Neural cell (in vitro differentiated cells): Measurements from ENCODE around the gene HEPHL1. TPM values are rescaled to one million over a fixed set of nuclear protein-coding genes. Genes with fewer than 3 reads are reported as not detected.

Experiments used
- H2AFZ ChIP-seq: fragments of 200-600, 300-800 bp; sonication (generic), shearing (Covaris generic); 2 replicates; pipeline ENCODE4 v1.6.0; 2014; ENCODE audit warnings: low read depth, mild to moderate bottlenecking, antibody characterized with exemption, low read length, moderate library complexity
- H3F3A ChIP-seq: fragments of 200-600 bp; shearing (Covaris generic); 2 replicates; pipeline ENCODE4 v1.6.1; 2016; ENCODE audit warnings: mild to moderate bottlenecking, moderate library complexity, mixed read lengths, antibody characterized with exemption, low read length; ENCODE audit not compliant: insufficient read depth, poor library complexity, severe bottlenecking
- H3K27ac ChIP-seq: fragments of 200-600, 300-800 bp; sonication (generic), shearing (Covaris generic); 2 replicates; pipeline ENCODE4 v1.5.1; 2014; ENCODE audit warnings: mild to moderate bottlenecking, low read length, moderate library complexity
- H3K27me3 ChIP-seq: fragments of 300-800, 200-600 bp; sonication (generic), shearing (Covaris generic); 2 replicates; pipeline ENCODE4 v1.6.0; 2014; ENCODE audit warnings: mild to moderate bottlenecking, low read depth, low read length, moderate library complexity; ENCODE audit not compliant: insufficient read depth
- H3K36me3 ChIP-seq: fragments of 300-800, 200-600 bp; sonication (generic), shearing (Covaris generic); 2 replicates; pipeline ENCODE4 v1.5.1; 2014; ENCODE audit warnings: mild to moderate bottlenecking, antibody characterized with exemption, low read length, moderate library complexity; ENCODE audit not compliant: insufficient read depth
- H3K4me2 ChIP-seq: fragments of 300-800, 200-600 bp; sonication (generic), shearing (Covaris generic); 2 replicates; pipeline ENCODE4 v1.6.0; 2014; ENCODE audit warnings: mild to moderate bottlenecking, low read length
- H3K4me3 ChIP-seq: fragments of 300-800, 200-600 bp; sonication (generic), shearing (Covaris generic); 2 replicates; pipeline ENCODE4 v1.5.1; 2014; ENCODE audit warnings: mild to moderate bottlenecking, low read length, moderate library complexity
- H3K79me2 ChIP-seq: fragments of 200-600 bp; shearing (Covaris generic); replicated peaks from 2 replicates; pipeline ENCODE4 v1.6.0; 2014; ENCODE audit warnings: mild to moderate bottlenecking, low read length, moderate library complexity; ENCODE audit not compliant: insufficient read depth
- H3K9ac ChIP-seq: fragments of 300-800, 200-600 bp; sonication (generic), shearing (Covaris generic); 2 replicates; pipeline ENCODE4 v1.6.1; 2016; ENCODE audit warnings: mild to moderate bottlenecking, low read length, mixed read lengths
- H3K9me2 ChIP-seq: fragments of 200-600 bp; shearing (Covaris generic); 2 replicates; pipeline ENCODE4 v1.6.1; 2016; ENCODE audit warnings: mild to moderate bottlenecking, low read length, mixed read lengths; ENCODE audit not compliant: insufficient read depth
- H3K9me3 ChIP-seq: fragments of 200-600, 300-800 bp; sonication (generic), shearing (Covaris generic); 2 replicates; pipeline ENCODE4 v1.6.1; 2016; ENCODE audit warnings: mild to moderate bottlenecking, mixed run types, low read length, moderate library complexity, mixed read lengths
- H4K20me1 ChIP-seq: fragments of 200-600 bp; shearing (Covaris generic); 2 replicates; pipeline ENCODE4 v1.6.1; 2016; ENCODE audit warnings: mild to moderate bottlenecking, mixed run types; ENCODE audit not compliant: insufficient read depth
- EP300 ChIP-seq: fragments of 450-650 bp; conservative IDR thresholded peaks from 2 replicates; pipeline ENCODE4 v1.6.1; 2014; ENCODE audit warnings: antibody characterized with exemption, mild to moderate bottlenecking, moderate library complexity; ENCODE audit not compliant: poor library complexity, severe bottlenecking
- EZH2 ChIP-seq: fragments of 200-600, 300-800 bp; shearing (Covaris generic), sonication (generic); IDR thresholded peaks from 2 replicates; pipeline ENCODE4 v1.6.1; 2014; ENCODE audit warnings: antibody characterized with exemption, low read length, borderline replicate concordance, mild to moderate bottlenecking; ENCODE audit not compliant: insufficient read depth, poor library complexity, severe bottlenecking
- MXI1 ChIP-seq: fragments of 450-650 bp; conservative IDR thresholded peaks from 2 replicates; pipeline ENCODE4 v1.6.1; 2014; ENCODE audit warnings: antibody characterized with exemption, mild to moderate bottlenecking; ENCODE audit not compliant: poor library complexity, severe bottlenecking
- POLR2AphosphoS5 ChIP-seq: IDR thresholded peaks from 2 replicates; pipeline ENCODE4 v1.6.1; 2012
- RAD21 ChIP-seq: fragments of 450-650 bp; conservative IDR thresholded peaks from 2 replicates; pipeline ENCODE4 v1.6.1; 2014; ENCODE audit warnings: antibody characterized with exemption, mild to moderate bottlenecking, moderate library complexity
- SMC3 ChIP-seq: fragments of 450-650 bp; conservative IDR thresholded peaks from 2 replicates; pipeline ENCODE4 v1.6.1; 2014; ENCODE audit warnings: antibody characterized with exemption, mild to moderate bottlenecking, moderate library complexity; ENCODE audit not compliant: poor library complexity
- TAF1 ChIP-seq: IDR thresholded peaks from 2 replicates; pipeline ENCODE4 v1.6.1; 2012; ENCODE audit warnings: low read depth
- polyA plus RNA-seq: library from polyadenylated mRNA; depleted of rRNA; stranded (reverse); fragments of >200 nt; gene quantifications from 2 replicates; pipeline ENCODE4 v1.2.3, GENCODE V29; 2014
- TF ChIP-seq, protein P1 (sequence below): fragments of 450-650 bp; IDR thresholded peaks from 2 replicates; pipeline ENCODE4 v1.5.1; 2014; ENCODE audit warnings: antibody characterized with exemption, mild to moderate bottlenecking, moderate library complexity; ENCODE audit not compliant: poor library complexity, severe bottlenecking
- TF ChIP-seq, protein P2 (sequence below): IDR thresholded peaks from 2 replicates; pipeline ENCODE4 v1.6.1; 2012; ENCODE audit warnings: borderline replicate concordance

Gene HEPHL1
- polyA plus RNA-seq, 1 donor from 2014 or later = not detected

DNA sequence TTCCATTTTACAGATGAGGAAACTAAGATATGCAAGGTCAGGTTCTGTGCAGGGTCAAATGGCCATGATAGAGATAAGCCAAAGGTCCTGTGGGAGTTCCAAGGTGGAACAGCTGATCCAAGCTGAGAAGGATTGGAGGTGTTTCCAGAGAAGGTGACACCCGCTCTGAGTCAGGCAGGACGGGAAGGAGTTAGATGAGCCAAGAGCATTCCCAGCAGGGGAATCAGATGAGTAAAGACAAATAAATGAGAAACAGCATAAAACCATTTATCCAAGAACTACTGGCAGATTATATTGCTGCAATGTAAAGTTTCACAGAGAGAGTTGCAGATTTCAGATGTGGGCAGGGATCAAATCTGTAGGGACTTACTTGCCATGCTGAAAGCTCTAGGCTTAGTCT lies 18.9 kb upstream of the HEPHL1 start:
- Histone ChIP-seq H3K36me3 (no peaks in the 10 kb centered on the region), H3K27me3 (no peaks in the 10 kb centered on the region), H3F3A (no peaks in the 10 kb centered on the region), H3K9ac (no peak overlapping the region), H3K4me3 (no peak overlapping the region), H3K4me2 (no peak overlapping the region), H3K79me2 (no peaks in the 10 kb centered on the region), H2AFZ (no peak overlapping the region), H3K9me3 (no peaks in the 10 kb centered on the region), H3K9me2 (no peaks in the 10 kb centered on the region), H3K27ac (no peak overlapping the region), H4K20me1 (no peaks in the 10 kb centered on the region)
- TF ChIP-seq, protein P1, sequence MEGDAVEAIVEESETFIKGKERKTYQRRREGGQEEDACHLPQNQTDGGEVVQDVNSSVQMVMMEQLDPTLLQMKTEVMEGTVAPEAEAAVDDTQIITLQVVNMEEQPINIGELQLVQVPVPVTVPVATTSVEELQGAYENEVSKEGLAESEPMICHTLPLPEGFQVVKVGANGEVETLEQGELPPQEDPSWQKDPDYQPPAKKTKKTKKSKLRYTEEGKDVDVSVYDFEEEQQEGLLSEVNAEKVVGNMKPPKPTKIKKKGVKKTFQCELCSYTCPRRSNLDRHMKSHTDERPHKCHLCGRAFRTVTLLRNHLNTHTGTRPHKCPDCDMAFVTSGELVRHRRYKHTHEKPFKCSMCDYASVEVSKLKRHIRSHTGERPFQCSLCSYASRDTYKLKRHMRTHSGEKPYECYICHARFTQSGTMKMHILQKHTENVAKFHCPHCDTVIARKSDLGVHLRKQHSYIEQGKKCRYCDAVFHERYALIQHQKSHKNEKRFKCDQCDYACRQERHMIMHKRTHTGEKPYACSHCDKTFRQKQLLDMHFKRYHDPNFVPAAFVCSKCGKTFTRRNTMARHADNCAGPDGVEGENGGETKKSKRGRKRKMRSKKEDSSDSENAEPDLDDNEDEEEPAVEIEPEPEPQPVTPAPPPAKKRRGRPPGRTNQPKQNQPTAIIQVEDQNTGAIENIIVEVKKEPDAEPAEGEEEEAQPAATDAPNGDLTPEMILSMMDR = no peak
- TF ChIP-seq EP300 (no peak), POLR2AphosphoS5 (no peak), SMC3 (no peak), EZH2 (no peak), MXI1 (no peak), TAF1 (no peak), RAD21 (no peak)
- TF ChIP-seq, protein P2, sequence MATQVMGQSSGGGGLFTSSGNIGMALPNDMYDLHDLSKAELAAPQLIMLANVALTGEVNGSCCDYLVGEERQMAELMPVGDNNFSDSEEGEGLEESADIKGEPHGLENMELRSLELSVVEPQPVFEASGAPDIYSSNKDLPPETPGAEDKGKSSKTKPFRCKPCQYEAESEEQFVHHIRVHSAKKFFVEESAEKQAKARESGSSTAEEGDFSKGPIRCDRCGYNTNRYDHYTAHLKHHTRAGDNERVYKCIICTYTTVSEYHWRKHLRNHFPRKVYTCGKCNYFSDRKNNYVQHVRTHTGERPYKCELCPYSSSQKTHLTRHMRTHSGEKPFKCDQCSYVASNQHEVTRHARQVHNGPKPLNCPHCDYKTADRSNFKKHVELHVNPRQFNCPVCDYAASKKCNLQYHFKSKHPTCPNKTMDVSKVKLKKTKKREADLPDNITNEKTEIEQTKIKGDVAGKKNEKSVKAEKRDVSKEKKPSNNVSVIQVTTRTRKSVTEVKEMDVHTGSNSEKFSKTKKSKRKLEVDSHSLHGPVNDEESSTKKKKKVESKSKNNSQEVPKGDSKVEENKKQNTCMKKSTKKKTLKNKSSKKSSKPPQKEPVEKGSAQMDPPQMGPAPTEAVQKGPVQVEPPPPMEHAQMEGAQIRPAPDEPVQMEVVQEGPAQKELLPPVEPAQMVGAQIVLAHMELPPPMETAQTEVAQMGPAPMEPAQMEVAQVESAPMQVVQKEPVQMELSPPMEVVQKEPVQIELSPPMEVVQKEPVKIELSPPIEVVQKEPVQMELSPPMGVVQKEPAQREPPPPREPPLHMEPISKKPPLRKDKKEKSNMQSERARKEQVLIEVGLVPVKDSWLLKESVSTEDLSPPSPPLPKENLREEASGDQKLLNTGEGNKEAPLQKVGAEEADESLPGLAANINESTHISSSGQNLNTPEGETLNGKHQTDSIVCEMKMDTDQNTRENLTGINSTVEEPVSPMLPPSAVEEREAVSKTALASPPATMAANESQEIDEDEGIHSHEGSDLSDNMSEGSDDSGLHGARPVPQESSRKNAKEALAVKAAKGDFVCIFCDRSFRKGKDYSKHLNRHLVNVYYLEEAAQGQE = no peak

DNA sequence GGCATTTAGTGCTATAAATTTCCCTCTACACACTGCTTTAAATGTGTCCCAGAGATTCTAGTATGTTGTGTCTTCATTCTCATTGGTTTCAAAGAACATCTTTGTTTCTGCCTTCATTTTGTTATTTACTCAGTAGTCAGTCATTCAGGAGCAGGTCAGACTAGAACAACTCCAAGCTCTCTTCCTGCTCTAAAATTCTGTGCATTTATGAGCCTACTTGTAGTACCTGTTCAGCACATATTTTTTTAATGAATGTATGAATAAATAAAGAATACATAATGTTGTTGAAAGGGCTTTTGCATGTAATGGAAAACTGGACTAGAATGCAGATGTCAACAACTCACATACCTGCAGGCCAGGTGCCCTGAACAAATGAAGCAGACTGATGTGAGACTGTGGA lies 13.7 kb upstream of the HEPHL1 start:
- Histone ChIP-seq H3K9ac (no peak overlapping the region), H4K20me1 (no peaks in the 10 kb centered on the region), H3K9me3 (no peaks in the 10 kb centered on the region), H3K4me2 (no peak overlapping the region), H3K9me2 (no peaks in the 10 kb centered on the region), H3K27me3 (no peaks in the 10 kb centered on the region), H3F3A (no peaks in the 10 kb centered on the region), H3K4me3 (no peak overlapping the region), H2AFZ (no peak overlapping the region), H3K27ac (no peak overlapping the region), H3K79me2 (no peaks in the 10 kb centered on the region), H3K36me3 (no peaks in the 10 kb centered on the region)
- no peak for TF ChIP-seq RAD21
- TF ChIP-seq SMC3 = no peak
- TF ChIP-seq, protein P1 = no peak
- no peak for TF ChIP-seq POLR2AphosphoS5
- no peak for TF ChIP-seq TAF1
- no peak for TF ChIP-seq EP300
- TF ChIP-seq EZH2 = no peak
